ENCODE measurements around the gene TBCK.

- TF ChIP-seq POLR2A (IDR thresholded peaks at IDR 0.05; ENCODE audit: low read depth, low read length) = no peak
- no peak for TF ChIP-seq CTCF (IDR thresholded peaks at IDR 0.05; ENCODE audit: extremely low read depth in 1 of 2, insufficient read depth in 1 of 2, low read depth in 1 of 2, low read length in 2 of 2)
- TF ChIP-seq EZH2 (IDR thresholded peaks at IDR 0.05; ENCODE audit: borderline replicate concordance, low read depth, low read length, severe bottlenecking) = no peak
- no peak for TF ChIP-seq POLR2AphosphoS5 (IDR thresholded peaks at IDR 0.05; ENCODE audit: insufficient read depth, low read depth, low read length)
- no peak for TF ChIP-seq MAX (IDR thresholded peaks at IDR 0.05; ENCODE audit: insufficient read depth, insufficient read length)
- TF ChIP-seq GATA2 (IDR thresholded peaks at IDR 0.05; ENCODE audit: insufficient read depth, insufficient read length, low read depth, low read length) = no peak
- TF ChIP-seq JUN (IDR thresholded peaks at IDR 0.05; ENCODE audit: borderline replicate concordance, insufficient read depth, insufficient read length, low read depth) = no peak
Observed at GRCh38 chr4:106051514-106051913, 264.5 kb downstream of the TBCK start.
